GM18526 (cell line): ENCODE measurements around the gene PRRC2C.

Experiments used
- POLR2A ChIP-seq: IDR thresholded peaks from 3 replicates; pipeline ENCODE4 v1.6.1; 2011; ENCODE audit not compliant: insufficient read length; ENCODE audit errors: extremely low read depth

Gene PRRC2C

DNA sequence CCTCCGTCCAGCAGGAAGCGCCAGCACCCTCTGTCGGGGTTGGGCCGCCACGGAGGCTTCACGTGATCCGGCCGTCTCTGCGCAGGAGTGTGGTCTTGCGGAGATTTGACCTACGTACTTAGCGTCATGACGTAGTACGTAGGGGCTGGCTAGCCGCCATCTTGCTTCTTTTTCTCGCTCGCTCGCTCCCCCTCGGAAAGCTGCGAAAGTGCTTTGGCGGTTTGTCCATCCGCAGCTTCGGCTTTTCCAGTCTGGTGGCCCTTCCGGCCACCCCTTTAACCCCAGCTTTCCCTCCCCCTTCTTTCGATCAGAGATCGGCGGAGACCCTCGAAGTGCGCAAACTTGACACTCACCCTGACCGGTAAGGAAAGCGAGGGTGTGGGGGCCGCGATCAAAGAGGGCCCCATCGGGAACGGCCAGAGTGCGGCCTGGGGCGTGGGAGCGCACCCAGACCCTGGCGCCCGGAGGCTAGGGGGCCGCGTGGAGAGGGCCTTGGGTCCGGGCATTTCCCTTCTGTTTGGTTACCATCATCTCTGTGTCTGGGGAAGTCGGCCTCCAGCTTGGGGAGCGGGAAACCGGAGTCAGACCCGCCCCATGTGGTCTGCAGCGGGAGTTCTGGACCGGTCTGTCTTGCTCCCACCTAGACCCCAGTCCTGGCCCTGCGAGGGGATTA is at the start of gene PRRC2C:
PRRC2C (plus strand) TSS at position 156 of the 673 bp plus-strand sequence. CDS start 26,559 bp downstream, outside the sequence.
- TF ChIP-seq POLR2A = peak; percentile 68

GRCh38 chr1:171438441-171438840 is 46.9 kb upstream of the PRRC2C start:
- TF ChIP-seq POLR2A = no peak

- TF ChIP-seq POLR2A = no peak
Measured at GRCh38 chr1:171446386-171446785, 38.9 kb upstream of the PRRC2C start.

DNA sequence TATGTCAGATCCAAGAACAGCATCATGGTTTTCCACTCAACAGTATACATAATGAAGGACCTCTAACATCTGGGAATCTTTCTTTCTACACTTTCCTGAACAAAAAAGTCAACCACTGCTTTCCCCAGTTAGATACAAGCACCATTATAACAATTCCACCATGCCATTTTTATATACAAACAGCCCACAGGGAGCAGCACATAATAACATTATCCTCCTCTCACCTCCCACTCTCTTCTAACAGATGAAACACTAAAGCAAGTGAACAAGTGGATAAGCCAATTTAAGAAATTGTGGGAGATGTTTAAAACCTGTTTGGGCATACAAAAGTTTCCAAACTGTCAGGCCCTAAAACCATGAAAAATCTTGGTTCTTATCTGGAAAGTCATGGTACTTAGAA is 29.4 kb upstream of the PRRC2C start:
- no peak for TF ChIP-seq POLR2A

DNA sequence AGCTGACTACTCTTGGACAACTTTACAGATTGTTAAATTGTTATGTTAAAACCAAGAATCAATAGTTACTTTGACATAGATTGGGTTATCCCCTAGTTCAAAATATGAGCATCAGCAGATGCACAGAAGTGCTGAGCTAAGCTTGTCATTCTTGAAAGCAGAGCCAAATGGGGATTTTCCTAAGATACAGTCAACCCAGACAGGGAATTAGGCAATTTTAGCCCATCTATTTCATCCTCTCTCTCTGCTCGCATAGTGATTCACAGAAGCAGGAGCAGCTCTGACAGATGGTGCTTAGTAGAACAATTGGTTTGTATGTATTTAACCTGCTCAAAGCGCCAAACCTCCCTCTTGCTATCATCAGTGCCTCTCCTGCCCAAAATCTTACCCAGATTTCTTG is 27.9 kb upstream of the PRRC2C start:
- TF ChIP-seq POLR2A = no peak

GRCh38 chr1:171460018-171460620 is 25.2 kb upstream of the PRRC2C start:
- no peak for TF ChIP-seq POLR2A

DNA sequence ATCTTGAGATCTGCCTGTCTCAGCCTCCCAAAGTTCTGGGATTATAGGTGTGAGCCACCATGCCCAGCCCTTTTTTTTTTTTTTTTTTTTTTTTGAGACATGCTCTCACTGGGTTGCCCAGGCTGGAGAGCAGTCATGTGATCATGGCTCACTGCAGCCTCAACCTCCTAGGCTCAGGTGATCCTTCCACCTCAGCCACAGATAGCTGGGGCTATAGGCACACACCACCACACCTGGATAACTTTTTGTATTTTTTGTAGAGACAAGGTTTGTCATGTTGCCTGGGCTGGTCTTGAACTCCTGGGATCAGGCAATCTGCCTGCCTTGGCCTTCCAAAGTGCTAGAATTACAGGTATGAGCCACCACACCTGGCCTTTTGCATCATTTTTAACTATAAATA is 17.7 kb upstream of the PRRC2C start:
- no peak for TF ChIP-seq POLR2A

- no peak for TF ChIP-seq POLR2A
Measured at GRCh38 chr1:171468120-171468750, 17.1 kb upstream of the PRRC2C start.

- TF ChIP-seq POLR2A = no peak
Measured at GRCh38 chr1:171470726-171471125, 14.6 kb upstream of the PRRC2C start.

GRCh38 chr1:171472183-171472647 is 13.1 kb upstream of the PRRC2C start:
- no peak for TF ChIP-seq POLR2A

GRCh38 chr1:171476829-171477228 is 8.5 kb upstream of the PRRC2C start:
- TF ChIP-seq POLR2A = no peak

DNA sequence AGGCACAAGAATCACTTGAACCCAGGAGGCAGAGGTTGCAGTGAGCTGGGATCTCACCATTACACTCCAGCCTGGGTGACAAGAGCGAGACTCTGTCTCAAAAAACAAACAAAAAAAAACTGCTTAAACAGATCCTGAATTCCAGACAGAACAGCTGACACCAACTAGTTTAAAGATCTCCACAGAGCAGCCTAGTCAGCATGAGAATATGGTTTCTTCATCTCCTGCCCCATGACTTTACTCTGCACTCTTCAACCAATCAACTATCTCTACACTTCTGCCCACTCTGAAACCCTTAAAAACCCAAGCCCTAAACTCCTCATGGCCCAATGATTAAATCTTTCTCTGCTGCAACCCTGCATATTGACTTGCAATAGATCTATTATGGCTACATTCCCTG is 7.5 kb upstream of the PRRC2C start:
- TF ChIP-seq POLR2A = no peak

DNA sequence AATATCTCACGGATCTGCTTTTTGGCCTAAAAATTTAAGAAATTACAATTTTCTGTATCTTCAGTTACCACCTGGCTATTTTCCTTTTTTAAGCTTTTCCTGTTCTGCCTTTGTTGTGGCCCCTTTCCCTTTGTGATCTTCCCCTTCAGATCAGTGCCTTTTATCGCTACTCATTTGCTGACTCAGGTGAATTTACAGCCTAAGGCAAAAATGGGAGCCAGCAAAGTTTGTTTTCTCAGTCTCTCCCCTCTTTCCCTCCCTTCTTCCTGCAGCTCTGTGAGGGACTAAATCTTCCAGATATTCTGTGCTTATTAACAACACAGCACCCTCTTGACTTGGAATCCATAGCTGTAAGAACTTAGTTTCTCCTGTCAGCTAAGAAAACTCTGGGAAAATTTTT is 5.3 kb upstream of the PRRC2C start:
- TF ChIP-seq POLR2A = no peak

- TF ChIP-seq POLR2A = no peak
Measured at GRCh38 chr1:171484760-171485374, 463 bp upstream of the PRRC2C start.

GRCh38 chr1:171486048-171486519 is 754 bp downstream of the PRRC2C start:
- no peak for TF ChIP-seq POLR2A

- TF ChIP-seq POLR2A = no peak
Measured at GRCh38 chr1:171487038-171487437, 1.7 kb downstream of the PRRC2C start.

- TF ChIP-seq POLR2A = no peak
Measured at GRCh38 chr1:171488190-171488929, 3.0 kb downstream of the PRRC2C start.
